Epithelial cell of esophagus (primary cell): Measurements from ENCODE around the gene PTPRR.

Source experiments
- DNase-seq: peaks from one replicate; pipeline ENCODE4 v3.0.0; 2010; ENCODE audit warnings: low read depth
- H3K4me3 ChIP-seq: 2 replicates; pipeline ENCODE4 v1.5.1; 2011; ENCODE audit warnings: mild to moderate bottlenecking, low read length, control low read depth
- TF ChIP-seq, protein P1 (sequence below): IDR thresholded peaks from 2 replicates; pipeline ENCODE4 v1.5.1; 2011; ENCODE audit warnings: low read depth, mild to moderate bottlenecking, low read length, control low read depth, inconsistent platforms; ENCODE audit not compliant: insufficient read depth; ENCODE audit errors: missing control alignments

Gene PTPRR

DNA sequence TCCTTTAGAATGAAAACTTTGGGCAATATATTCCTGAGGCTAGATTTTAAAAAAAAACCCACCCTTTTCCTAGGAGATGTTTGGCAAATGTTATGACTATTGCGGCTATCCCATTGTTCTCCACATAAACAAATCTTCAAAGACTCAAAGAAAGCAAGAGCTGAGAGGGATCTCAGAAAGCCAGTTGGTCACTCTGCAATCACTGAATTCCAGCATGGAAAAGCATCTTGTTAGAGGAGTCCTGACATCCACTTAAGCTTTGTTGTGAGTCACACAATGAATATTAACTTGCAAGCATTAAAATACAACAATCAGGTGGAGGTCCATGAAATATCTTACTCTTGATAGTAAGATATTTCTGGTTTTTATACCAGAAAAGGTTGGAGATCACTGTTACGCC is 272.3 kb downstream of the PTPRR start:
- TF ChIP-seq, protein P1, sequence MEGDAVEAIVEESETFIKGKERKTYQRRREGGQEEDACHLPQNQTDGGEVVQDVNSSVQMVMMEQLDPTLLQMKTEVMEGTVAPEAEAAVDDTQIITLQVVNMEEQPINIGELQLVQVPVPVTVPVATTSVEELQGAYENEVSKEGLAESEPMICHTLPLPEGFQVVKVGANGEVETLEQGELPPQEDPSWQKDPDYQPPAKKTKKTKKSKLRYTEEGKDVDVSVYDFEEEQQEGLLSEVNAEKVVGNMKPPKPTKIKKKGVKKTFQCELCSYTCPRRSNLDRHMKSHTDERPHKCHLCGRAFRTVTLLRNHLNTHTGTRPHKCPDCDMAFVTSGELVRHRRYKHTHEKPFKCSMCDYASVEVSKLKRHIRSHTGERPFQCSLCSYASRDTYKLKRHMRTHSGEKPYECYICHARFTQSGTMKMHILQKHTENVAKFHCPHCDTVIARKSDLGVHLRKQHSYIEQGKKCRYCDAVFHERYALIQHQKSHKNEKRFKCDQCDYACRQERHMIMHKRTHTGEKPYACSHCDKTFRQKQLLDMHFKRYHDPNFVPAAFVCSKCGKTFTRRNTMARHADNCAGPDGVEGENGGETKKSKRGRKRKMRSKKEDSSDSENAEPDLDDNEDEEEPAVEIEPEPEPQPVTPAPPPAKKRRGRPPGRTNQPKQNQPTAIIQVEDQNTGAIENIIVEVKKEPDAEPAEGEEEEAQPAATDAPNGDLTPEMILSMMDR = no peak
- H3K4me3 ChIP-seq = no peak overlapping the region
- no peak for DNase-seq

DNA sequence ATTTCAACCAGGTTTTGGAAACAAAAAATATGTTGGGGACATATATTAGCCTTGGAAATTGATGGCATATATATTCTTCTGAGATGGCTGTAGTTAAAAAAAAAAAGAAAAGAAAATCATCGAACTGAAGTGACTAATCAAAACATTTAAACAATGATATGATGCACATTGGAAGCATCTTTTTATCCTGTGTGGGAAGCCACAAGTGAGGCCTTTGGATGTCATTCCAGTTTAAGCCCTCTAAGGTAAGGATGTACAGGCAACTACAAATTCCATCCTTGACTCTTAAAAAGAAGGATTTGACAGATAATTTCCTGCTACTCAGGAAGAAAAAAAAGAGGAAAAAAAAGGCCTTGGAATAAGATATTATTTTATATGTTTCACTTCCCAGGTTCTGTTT is 273.7 kb downstream of the PTPRR start:
- no peak overlapping the region for H3K4me3 ChIP-seq
- DNase-seq = peak; percentile 42
- TF ChIP-seq, protein P1 = no peak

DNA sequence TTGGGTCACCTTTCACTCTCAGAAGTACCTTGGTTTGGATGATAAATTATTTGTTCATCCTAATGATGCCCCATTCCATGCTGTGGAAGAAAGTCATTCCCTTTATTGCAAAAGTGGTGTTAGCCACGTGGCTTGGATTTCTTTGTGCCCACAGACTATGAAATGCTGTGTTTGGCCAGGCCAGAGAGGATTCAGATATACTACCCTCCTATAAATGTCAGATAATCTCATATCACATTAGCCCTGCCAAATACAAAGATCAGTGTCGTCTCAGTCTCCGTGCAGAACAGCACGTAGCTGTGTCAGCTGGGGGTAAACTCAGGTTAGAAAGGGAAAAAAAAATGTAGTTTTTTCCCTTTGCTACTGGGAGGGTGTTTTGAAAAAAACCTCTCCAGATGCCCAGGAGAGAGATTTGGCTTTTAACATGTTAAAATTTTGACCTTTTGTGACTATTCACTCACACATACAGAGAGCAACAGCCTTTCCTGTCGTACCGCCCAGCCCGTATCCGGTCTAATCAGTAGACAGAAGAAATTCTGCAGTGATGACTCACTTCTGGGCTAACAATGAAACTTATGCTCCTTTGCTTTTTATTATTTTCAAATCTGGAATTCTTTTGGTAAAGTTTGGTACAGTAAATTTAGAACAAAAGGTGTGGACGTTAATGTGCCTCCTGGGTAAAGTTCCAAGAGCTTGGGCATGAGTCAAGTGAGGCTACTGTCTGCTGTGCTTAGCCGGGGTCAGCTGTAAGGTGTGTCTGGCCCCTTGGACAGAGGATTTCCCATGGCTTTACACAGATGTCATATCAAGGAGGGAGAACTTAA is 274.8 kb downstream of the PTPRR start:
- peak; percentile 86 for DNase-seq
- H3K4me3 ChIP-seq = no peak overlapping the region
- TF ChIP-seq, protein P1 = no peak

DNA sequence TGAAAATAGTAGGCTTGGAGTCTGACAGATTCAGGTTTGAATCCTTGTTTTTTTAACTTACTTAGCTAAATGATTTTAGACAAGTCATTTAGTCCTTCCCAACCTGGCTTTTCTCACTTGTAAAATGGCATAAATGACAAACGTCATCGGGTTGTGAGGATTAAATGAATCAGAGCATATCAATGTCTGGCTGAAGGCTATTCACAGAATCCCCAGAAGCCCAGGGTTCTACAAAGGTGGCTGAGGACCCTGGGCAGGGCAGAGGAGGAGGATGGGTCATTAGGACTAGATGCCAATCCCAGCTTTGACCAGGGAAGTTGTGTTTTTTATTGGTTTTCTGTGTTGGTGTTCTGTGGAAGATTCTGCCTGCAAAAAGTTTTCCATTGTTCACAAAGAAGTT is 275.7 kb downstream of the PTPRR start:
- peak; percentile 17 for DNase-seq
- no peak overlapping the region for H3K4me3 ChIP-seq
- TF ChIP-seq, protein P1 = no peak

DNA sequence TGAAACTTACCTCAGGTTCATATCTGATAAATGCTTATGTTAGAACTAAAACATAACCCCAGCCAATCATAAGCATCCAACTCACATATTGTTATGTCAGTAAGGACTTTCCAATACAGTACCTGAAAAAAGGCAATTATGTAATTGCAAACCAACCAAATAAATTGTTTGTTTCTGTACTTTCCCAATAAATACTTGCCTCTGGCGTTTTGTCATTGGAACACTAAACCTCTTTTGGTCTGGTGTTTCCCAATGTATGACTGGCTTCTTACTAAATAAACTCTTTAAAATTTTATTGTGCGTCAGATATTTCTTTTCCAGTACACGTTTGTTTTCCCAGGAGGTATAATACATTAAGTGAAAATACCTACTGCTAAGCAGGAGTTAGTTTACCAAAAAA is 276.6 kb downstream of the PTPRR start:
- DNase-seq = peak; percentile 49
- TF ChIP-seq, protein P1 = no peak
- no peak overlapping the region for H3K4me3 ChIP-seq

DNA sequence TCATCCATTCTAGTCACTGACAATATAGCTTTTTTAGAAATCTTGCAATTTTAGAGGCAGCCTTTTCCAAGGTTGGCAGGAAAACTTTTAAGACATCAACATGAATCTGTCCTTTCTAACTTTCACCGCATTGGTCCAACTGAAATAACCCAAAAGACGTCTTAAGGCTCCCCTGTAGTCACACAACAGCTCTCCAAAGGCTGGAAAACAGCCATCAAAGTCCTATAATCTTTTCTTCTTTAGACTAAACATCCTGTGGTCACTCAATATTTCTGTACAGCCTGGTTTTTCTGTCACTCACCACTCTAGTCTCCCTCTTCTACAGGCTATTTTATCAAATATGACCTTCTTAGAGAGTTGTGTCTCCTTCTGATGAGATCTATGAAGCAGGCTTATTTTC is 278.8 kb downstream of the PTPRR start:
- no peak for DNase-seq
- TF ChIP-seq, protein P1 = no peak
- no peak overlapping the region for H3K4me3 ChIP-seq

DNA sequence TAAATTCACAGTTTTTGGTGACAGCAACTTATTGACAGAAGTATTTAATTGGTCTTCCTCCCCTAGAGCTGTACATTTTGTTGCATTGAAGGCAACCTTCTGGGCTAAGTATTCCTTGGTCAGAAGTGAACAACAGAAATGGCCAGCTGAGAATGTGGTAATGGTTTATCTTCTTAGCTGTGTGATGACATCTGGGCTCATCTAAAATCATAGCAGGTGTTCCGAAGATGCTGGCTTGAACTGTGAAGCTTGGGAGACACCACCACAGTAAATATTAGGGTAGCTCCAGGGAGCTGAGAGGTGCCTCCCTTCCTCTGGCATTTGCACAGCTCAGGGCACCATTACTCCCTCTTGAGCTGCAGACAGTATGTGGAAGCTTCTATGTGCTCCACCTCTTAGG is 279.6 kb downstream of the PTPRR start:
- TF ChIP-seq, protein P1 = no peak
- H3K4me3 ChIP-seq = no peak overlapping the region
- DNase-seq = no peak
